ENCODE measurements around the gene CAPN15.

DNA sequence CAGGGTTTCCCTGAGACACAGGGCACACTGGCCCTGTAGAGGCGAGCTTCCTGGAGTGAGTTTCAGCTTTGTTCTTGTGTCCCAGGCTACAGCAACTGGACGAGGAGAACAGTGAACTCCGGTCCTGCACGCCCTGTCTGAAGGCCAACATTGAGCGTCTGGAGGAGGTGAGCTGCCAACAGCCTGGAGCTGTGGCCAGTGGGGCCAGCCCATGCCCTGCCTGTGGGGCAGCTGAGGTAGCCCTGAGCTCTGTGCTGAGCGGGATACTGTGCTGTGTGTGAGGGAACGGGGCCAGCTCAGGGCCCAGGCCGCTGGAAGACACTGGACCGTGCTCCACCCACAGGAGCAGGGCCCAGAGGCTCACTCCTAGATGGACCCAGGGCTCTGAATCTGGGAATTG is 8.7 kb upstream of the CAPN15 start:
- TF ChIP-seq, protein P1, sequence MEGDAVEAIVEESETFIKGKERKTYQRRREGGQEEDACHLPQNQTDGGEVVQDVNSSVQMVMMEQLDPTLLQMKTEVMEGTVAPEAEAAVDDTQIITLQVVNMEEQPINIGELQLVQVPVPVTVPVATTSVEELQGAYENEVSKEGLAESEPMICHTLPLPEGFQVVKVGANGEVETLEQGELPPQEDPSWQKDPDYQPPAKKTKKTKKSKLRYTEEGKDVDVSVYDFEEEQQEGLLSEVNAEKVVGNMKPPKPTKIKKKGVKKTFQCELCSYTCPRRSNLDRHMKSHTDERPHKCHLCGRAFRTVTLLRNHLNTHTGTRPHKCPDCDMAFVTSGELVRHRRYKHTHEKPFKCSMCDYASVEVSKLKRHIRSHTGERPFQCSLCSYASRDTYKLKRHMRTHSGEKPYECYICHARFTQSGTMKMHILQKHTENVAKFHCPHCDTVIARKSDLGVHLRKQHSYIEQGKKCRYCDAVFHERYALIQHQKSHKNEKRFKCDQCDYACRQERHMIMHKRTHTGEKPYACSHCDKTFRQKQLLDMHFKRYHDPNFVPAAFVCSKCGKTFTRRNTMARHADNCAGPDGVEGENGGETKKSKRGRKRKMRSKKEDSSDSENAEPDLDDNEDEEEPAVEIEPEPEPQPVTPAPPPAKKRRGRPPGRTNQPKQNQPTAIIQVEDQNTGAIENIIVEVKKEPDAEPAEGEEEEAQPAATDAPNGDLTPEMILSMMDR (IDR thresholded peaks at IDR 0.05 in 4 of 5, conservative IDR thresholded peaks at IDR 0.05 in 1 of 5), result no peak
- no peak for TF ChIP-seq POLR2A (IDR thresholded peaks at IDR 0.05)
